HG02973 (cell line): ENCODE results near the gene CD38.

Experiments
- ATAC-seq: cut with Tn5 transposase; IDR thresholded peaks from one replicate; pipeline ENCODE4 v1.9.1; 2021; ENCODE audit warnings: moderate library complexity; ENCODE audit not compliant: unreplicated experiment

Gene CD38

GRCh38 chr4:15894921-15895916 is 117.1 kb downstream of the CD38 start:
- no peak for ATAC-seq

DNA sequence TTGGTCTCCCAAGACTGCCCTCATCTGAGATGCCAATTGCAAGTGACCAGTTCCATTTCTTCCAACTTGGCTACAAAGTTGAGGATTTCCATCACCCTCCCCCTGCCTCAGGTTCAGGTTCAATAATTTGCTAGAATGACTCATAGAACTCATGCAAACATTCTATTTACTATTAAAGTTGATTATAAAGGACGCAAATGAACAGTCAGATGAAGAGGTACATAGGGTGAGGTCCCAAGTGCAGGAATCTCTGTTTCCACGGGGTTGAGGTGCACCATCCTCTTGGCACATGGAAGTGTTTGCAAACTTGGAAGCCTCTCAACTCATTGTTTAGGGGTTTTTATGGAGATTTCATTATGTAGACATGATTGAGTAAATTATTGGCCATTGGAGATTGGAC is 119.4 kb downstream of the CD38 start:
- no peak for ATAC-seq

DNA sequence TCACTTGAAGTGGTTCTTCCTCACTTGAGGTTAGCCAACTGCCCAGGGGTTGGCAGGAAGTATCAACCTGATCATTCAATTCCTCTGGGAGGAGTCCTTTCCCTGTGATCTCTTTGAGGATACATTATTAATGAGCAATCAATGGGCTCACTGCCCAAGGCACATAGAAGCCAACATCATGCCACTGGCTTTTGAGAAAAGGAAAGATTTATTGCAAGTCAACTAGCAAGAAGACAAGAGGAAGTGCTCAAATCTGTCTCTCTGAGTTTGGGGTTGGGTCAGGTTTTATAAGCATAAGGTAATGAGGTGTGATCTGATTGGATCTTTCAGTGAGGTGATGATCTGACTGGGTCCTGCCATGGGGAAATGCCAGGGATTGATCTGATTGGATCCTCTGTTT is 120.8 kb downstream of the CD38 start:
- no peak for ATAC-seq

- no peak for ATAC-seq
Measured at GRCh38 chr4:15899511-15899910, 121.4 kb downstream of the CD38 start.

DNA sequence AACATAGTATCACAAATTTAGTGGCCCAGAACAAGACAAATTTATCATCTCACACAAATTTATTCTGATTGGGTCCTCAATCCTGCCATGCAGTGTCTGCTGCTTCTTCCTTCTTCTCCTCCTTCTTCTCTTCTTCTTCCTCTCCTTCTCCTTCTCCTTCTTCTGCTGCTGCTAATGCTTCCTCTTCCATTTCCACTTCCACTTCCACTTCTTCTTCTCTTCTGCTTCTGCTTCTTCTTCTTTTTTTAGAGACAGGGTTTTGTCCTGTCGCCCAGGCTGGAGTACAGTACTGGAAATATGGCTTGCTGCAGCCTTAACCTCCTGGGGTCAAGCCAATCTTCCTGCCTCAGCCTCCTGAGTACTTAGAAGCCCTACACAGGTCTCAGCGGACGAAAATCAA is 122.9 kb downstream of the CD38 start:
- ATAC-seq = no peak

DNA sequence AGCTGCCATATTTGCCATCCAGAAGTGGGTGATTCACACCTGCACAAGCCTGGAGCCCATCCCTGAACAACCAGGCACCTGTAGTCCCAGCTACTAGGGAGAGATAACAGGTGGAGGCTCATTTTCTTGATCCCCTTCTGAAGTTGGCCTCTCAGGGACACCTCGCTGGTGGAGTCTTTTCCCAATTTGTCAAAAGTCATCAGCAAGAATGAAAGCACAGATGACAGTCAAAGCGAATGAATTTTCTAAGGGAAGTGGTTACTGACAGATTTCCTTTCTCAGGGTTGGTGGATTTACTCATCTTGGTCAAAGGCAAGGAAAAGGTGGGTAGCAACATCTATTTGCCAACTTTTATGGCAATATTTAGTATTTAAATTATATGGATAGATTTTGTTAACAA is 123.9 kb downstream of the CD38 start:
- no peak for ATAC-seq

- no peak for ATAC-seq
Measured at GRCh38 chr4:15902746-15903145, 124.6 kb downstream of the CD38 start.
